Mucosa of descending colon (tissue), 3 donors: Measurements from ENCODE around the gene TYW1. TPM values are rescaled to one million over a fixed set of nuclear protein-coding genes. Genes with fewer than 3 reads are reported as not detected.
A peak's percentile ranks its signal among the peaks of the same experiment; 100 is the strongest.
"Not testable (repeated sequence)": the region's sequence is repeated elsewhere in the genome, so short reads cannot be mapped to it uniquely, and the experiment has no call there.

Experiments used
- ATAC-seq: fragments of 200-7000 bp; cut with Tn5 transposase; one replicate; pipeline ENCODE4 v1.9.1; 2020; ENCODE audit warnings: mild to moderate bottlenecking, moderate library complexity
- DNase-seq, 3 donors: peaks; one replicate each; pipeline ENCODE4 v3.0.0-alpha.2; 2020
- H3K36me3 ChIP-seq: fragments of 200-600 bp; one replicate; pipeline ENCODE4 v1.8.0; 2021; ENCODE audit warnings: low read depth, mild to moderate bottlenecking
- H3K4me1 ChIP-seq: fragments of 200-600 bp; one replicate; pipeline ENCODE4 v1.8.0; 2021; ENCODE audit warnings: low read depth, mild to moderate bottlenecking
- H3K4me3 ChIP-seq: fragments of 200-600 bp; one replicate; pipeline ENCODE4 v1.8.0; 2021; ENCODE audit warnings: mild to moderate bottlenecking
- H3K9me3 ChIP-seq: fragments of 200-600 bp; one replicate; pipeline ENCODE4 v1.8.0; 2021; ENCODE audit warnings: mild to moderate bottlenecking
- CTCF ChIP-seq: fragments of 200-600 bp; IDR thresholded peaks from one replicate; pipeline ENCODE4 v1.8.0; 2022; ENCODE audit warnings: antibody characterized with exemption, mild to moderate bottlenecking
- intact Hi-C, 2 donors: fragments of 100-400 bp; cut with DNase I in 1 of 2; cut with micrococcal nuclease in 1 of 2; formaldehyde crosslinking; loops; one replicate each; pipeline versions ENCODE4 v1.11.0 to v1.11.1; 2022; cut with DNase I, micrococcal nuclease
- total RNA-seq, 3 donors: library from RNA; stranded (reverse); fragmentation: NEBNext Ultra II Directional in 2 of 3; extraction: Animal tissue kit (Norgen Biotek cat#: 25700) in 2 of 3; gene quantifications; one replicate each; pipeline versions ENCODE4 v1.2.1 to v1.2.4, GENCODE V29; 2021 to 2023
- donor health status: DM: no; HTN: no; CAD: no; lungs with moderate emphysema.
- donor health status: DM: no; HTN: no; CAD: no.
- donor health status: DM: no; HTN: yes; CAD: no.

The TYW1 gene
- total RNA-seq, 3 donors from 2014 or later = 14.6 to 19.0 (median 16.6) TPM

DNA sequence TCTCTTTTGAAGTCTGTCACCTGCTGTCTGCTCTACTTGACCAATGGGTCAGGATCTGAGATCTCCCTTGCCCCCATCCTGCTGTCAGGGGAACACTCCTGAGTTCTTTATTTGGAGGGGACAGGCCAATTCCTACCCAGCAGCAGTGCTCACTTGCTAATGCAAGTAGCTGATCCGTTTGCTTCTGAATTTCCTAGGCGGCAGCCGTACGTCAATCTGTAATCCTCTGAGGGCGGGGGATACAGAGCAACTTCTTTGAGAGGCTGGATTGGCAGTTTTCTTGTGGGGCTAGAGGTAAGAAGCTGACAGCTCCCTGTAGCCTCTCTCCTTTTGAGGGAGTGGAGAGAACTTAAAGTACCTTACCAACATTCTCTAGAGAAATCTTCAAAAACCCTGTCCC lies 36.6 kb downstream of the TYW1 start:
- Histone ChIP-seq H3K4me1 (no peaks in the 10 kb centered on the region), H3K9me3 (peaks cover 4% of the 10 kb centered on the region), H3K36me3 (no peaks in the 10 kb centered on the region), H3K4me3 (no peak overlapping the region)
- DNase-seq = no peak
- no peak for TF ChIP-seq CTCF
- intact Hi-C loops = no loop called here
- no peak for ATAC-seq

DNA sequence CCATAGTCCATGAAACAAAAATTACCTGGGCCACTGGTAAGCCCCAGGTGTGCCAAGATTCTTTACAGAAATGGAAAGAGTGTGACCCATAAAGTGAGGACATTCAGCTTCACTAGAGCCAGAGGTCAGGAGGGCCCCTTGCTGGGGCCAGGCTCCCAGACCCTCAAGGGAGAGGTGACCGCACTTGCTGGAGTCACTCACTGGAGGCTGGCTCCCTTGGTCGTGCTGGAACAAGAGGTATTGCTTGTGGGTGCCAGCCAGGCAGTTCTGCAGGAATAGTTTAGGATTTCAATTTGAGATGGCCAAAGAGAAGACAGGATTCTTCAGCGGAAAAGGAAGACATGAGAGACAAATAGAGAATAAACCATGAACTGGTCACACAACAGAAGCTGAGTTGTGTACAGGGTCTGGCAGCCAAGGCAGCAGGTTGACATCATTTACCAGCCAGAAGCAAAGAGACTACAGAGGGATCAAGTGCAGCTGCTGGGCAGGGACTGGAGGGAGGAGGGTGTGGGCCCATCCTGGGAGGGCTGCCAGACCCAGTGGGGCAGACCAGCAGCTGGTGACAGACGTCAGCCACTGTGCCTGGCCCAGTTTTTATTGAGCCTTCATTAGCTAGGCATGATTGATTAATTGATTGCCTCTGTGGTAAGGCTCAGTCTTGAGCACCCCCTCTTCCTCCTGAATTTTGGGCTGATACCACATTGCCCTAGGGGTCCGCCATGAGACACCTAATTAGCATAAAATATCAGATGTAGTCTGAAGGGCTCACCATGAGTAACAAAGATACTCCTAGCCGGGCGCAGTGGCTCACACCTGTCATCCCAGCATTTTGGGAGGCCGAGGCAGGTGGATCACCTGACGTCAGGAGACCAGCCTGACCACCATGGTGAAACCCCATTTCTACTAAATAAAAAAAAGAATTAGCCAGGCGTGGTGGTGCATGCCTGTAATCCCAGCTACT lies 40.1 kb downstream of the TYW1 start:
- peak; percentile 82 for ATAC-seq
- H3K4me1 ChIP-seq, H3K4me3 ChIP-seq, intact Hi-C loops, H3K9me3 ChIP-seq, H3K36me3 ChIP-seq: not testable (repeated sequence)
- DNase-seq = peak in 1 of 3 donors; percentile 34

DNA sequence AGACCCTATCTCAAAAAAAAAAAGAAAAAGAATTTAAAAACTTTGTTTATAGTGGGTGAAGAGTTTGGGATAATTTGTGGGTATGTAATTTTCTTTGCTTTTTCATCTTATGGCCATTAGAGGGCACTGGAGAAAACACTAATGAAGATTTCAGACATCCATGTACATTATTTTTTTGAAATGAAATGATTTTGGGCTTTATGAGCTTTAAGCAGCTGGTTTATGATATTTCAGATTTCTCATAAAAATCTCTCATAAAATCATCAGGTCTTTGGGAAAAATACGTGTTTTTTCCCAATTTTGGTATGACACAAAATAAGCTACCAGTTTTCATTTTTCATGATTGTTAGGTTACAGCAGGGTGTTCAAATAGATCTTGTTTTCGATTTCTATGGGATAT lies 44.2 kb downstream of the TYW1 start:
- H3K9me3 ChIP-seq, ATAC-seq, H3K4me1 ChIP-seq, H3K4me3 ChIP-seq, H3K36me3 ChIP-seq, intact Hi-C loops, DNase-seq: not testable (repeated sequence)

- peak in 2 of 3 donors; percentile 31 to 66 for DNase-seq
- H3K4me3 ChIP-seq, H3K4me1 ChIP-seq, intact Hi-C loops, H3K9me3 ChIP-seq, H3K36me3 ChIP-seq: not testable (repeated sequence)
- peak; percentile 95 for ATAC-seq
Measured at GRCh38 chr7:67042781-67043558, 46.3 kb downstream of the TYW1 start.

DNA sequence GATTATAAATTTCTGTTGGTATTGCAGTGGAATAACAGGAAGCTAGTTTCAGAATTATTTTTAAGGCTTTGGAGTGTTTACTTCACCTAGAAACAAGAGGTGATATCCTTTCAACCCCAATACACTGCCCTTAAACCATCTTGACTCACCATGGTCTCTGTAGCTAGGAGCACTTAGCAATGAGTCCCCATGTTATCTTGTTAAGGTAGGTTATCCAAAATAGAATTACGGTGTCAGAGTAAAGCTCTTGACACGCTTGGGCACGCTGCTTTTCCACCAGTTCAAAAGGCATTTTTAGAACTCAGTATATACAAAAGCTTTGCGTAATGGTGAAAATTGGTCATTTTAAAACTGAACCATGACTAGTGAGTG lies 46.9 kb downstream of the TYW1 start:
- ATAC-seq = peak; percentile 16
- H3K4me1 ChIP-seq, H3K9me3 ChIP-seq, intact Hi-C loops, DNase-seq, H3K4me3 ChIP-seq, H3K36me3 ChIP-seq: not testable (repeated sequence)

DNA sequence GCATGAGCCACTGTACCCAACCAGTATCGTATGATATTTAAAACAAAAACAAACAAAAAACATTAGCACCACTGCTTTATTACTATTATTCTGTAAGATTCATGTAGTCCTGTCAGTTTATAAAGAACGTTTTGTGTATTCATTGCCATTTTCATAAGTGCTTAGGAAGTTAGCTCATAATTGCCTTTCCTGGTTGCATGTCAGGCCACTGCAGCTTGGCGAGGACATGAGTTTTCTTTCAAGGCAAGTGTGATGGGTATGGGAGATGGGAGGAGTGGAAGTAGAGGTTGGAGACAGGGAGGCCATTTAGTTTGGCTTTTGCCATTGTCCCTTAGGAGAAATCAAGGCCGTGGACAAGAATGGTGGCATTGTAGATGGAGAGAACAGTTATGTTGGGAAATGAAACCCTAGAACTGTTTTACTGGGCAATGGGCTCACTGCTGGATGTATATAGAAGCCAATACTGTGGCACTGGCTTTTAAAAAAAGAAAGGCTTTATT lies 48.9 kb downstream of the TYW1 start:
- no peaks in the 10 kb centered on the region for H3K9me3 ChIP-seq
- no peaks in the 10 kb centered on the region for H3K36me3 ChIP-seq
- no peak for DNase-seq
- no peak for TF ChIP-seq CTCF
- no peak for ATAC-seq
- H3K4me3 ChIP-seq = no peak overlapping the region
- intact Hi-C loops = no loop called here
- peaks cover 4% of the 10 kb centered on the region for H3K4me1 ChIP-seq

- H3K4me3 ChIP-seq, H3K36me3 ChIP-seq, intact Hi-C loops, H3K9me3 ChIP-seq, ATAC-seq, DNase-seq, H3K4me1 ChIP-seq: not testable (repeated sequence)
Measured at GRCh38 chr7:67046819-67047218, 50.2 kb downstream of the TYW1 start.

DNA sequence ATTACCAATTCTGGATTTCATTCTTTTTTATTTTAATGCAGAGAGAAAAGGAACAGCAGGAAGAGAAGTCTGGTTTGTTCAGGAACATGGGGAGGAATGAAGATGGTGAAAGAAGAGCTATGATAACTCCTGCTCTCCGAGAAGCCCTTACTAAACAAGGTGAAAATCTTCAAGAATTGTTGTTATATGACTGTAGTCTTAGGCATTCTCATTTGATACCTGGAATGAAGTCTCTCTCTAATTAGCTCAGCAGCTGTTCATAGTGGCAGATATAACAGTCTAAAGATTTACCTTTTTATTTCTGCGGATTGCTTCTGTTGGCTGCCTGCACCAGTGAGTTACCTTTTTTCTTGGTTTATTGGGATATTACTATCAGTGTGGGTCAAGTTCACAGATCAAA lies 53.3 kb downstream of the TYW1 start:
- intact Hi-C loops, H3K36me3 ChIP-seq, DNase-seq, H3K9me3 ChIP-seq, ATAC-seq, H3K4me3 ChIP-seq, H3K4me1 ChIP-seq: not testable (repeated sequence)

DNA sequence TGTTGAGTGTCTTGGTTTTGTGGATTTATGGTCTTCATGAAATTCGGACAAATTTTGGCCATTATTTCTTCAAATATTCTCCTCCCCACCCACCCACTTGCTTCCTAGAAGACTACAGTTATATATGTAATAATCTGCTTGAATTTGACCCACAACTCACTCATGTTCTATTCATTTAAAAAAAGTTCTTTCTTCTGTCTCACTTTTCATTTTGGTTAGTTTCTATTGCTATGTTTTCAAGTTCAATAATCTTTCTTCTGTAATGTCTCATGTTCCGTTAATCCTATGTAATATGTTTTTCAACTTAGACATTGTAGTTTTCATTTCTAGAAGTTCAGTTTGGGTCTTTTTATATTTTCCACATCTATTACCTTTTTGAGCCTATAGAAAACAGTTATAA lies 55.5 kb downstream of the TYW1 start:
- H3K4me3 ChIP-seq, H3K4me1 ChIP-seq, H3K36me3 ChIP-seq, intact Hi-C loops, H3K9me3 ChIP-seq, ATAC-seq, DNase-seq: not testable (repeated sequence)
